ENCODE results near the gene ACOT12.

ACOT12 gene

GRCh38 chr5:81365541-81365940 is 28.4 kb downstream of the ACOT12 start:
- peaks cover 0 to 8% of the 10 kb centered on the region in 2 donors for H3K4me1 ChIP-seq (ENCODE audit: control insufficient read depth in 1 of 2, insufficient read depth in 2 of 2, low read length in 2 of 2)
- no peak overlapping the region for H3K27ac ChIP-seq (ENCODE audit: low read depth, low read length)
- no peaks in the 10 kb centered on the region for H3K9me3 ChIP-seq (ENCODE audit: control insufficient read depth in 1 of 2, low read length in 2 of 2)
- no peaks in the 10 kb centered on the region for H3K27me3 ChIP-seq (ENCODE audit: control insufficient read depth in 1 of 2, insufficient read depth in 2 of 2, low read length in 2 of 2)
- H3K36me3 ChIP-seq (ENCODE audit: control insufficient read depth in 1 of 2, insufficient read depth in 2 of 2, low read length in 2 of 2): no peaks in the 10 kb centered on the region
- H3K4me3 ChIP-seq (ENCODE audit: low read depth in 1 of 2, low read length in 2 of 2): no peak overlapping the region
- no peak overlapping the region for H3K9ac ChIP-seq (ENCODE audit: low read depth in 1 of 2, low read length in 2 of 2)

- H3K4me1 ChIP-seq (ENCODE audit: control insufficient read depth in 1 of 2, insufficient read depth in 2 of 2, low read length in 2 of 2): peaks cover 4 to 8% of the 10 kb centered on the region in 2 donors
- H3K9me3 ChIP-seq (ENCODE audit: control insufficient read depth in 1 of 2, low read length in 2 of 2): no peaks in the 10 kb centered on the region
- no peak overlapping the region for H3K9ac ChIP-seq (ENCODE audit: low read depth in 1 of 2, low read length in 2 of 2)
- H3K27ac ChIP-seq (ENCODE audit: low read depth, low read length): no peak overlapping the region
- H3K27me3 ChIP-seq (ENCODE audit: control insufficient read depth in 1 of 2, insufficient read depth in 2 of 2, low read length in 2 of 2): no peaks in the 10 kb centered on the region
- H3K4me3 ChIP-seq (ENCODE audit: low read depth in 1 of 2, low read length in 2 of 2): no peak overlapping the region
- no peaks in the 10 kb centered on the region for H3K36me3 ChIP-seq (ENCODE audit: control insufficient read depth in 1 of 2, insufficient read depth in 2 of 2, low read length in 2 of 2)
Observed at GRCh38 chr5:81363093-81363871, 30.7 kb downstream of the ACOT12 start.

- H3K9me3 ChIP-seq (ENCODE audit: control insufficient read depth in 1 of 2, low read length in 2 of 2): no peaks in the 10 kb centered on the region
- H3K27ac ChIP-seq (ENCODE audit: low read depth, low read length): no peak overlapping the region
- H3K27me3 ChIP-seq (ENCODE audit: control insufficient read depth in 1 of 2, insufficient read depth in 2 of 2, low read length in 2 of 2): no peaks in the 10 kb centered on the region
- no peak overlapping the region for H3K9ac ChIP-seq (ENCODE audit: low read depth in 1 of 2, low read length in 2 of 2)
- no peak overlapping the region for H3K4me3 ChIP-seq (ENCODE audit: low read depth in 1 of 2, low read length in 2 of 2)
- H3K36me3 ChIP-seq (ENCODE audit: control insufficient read depth in 1 of 2, insufficient read depth in 2 of 2, low read length in 2 of 2): no peaks in the 10 kb centered on the region
- H3K4me1 ChIP-seq (ENCODE audit: control insufficient read depth in 1 of 2, insufficient read depth in 2 of 2, low read length in 2 of 2): peaks cover 4 to 8% of the 10 kb centered on the region in 2 donors
Observed at GRCh38 chr5:81361600-81361999, 32.3 kb downstream of the ACOT12 start.

- no peak overlapping the region for H3K27ac ChIP-seq (ENCODE audit: low read depth, low read length)
- H3K9me3 ChIP-seq (ENCODE audit: control insufficient read depth in 1 of 2, low read length in 2 of 2): no peaks in the 10 kb centered on the region
- H3K36me3 ChIP-seq (ENCODE audit: control insufficient read depth in 1 of 2, insufficient read depth in 2 of 2, low read length in 2 of 2): no peaks in the 10 kb centered on the region
- peaks cover 4 to 8% of the 10 kb centered on the region in 2 donors for H3K4me1 ChIP-seq (ENCODE audit: control insufficient read depth in 1 of 2, insufficient read depth in 2 of 2, low read length in 2 of 2)
- H3K9ac ChIP-seq (ENCODE audit: low read depth in 1 of 2, low read length in 2 of 2): no peak overlapping the region
- no peak overlapping the region for H3K4me3 ChIP-seq (ENCODE audit: low read depth in 1 of 2, low read length in 2 of 2)
- H3K27me3 ChIP-seq (ENCODE audit: control insufficient read depth in 1 of 2, insufficient read depth in 2 of 2, low read length in 2 of 2): no peaks in the 10 kb centered on the region
Observed at GRCh38 chr5:81360640-81361039, 33.3 kb downstream of the ACOT12 start.

- Histone ChIP-seq H3K9ac (ENCODE audit: low read depth in 1 of 2, low read length in 2 of 2) (no peak overlapping the region), H3K4me1 (ENCODE audit: control insufficient read depth in 1 of 2, insufficient read depth in 2 of 2, low read length in 2 of 2) (peaks cover 4 to 8% of the 10 kb centered on the region in 2 donors), H3K27me3 (ENCODE audit: control insufficient read depth in 1 of 2, insufficient read depth in 2 of 2, low read length in 2 of 2) (no peaks in the 10 kb centered on the region), H3K9me3 (ENCODE audit: control insufficient read depth in 1 of 2, low read length in 2 of 2) (no peaks in the 10 kb centered on the region), H3K4me3 (ENCODE audit: low read depth in 1 of 2, low read length in 2 of 2) (no peak overlapping the region), H3K27ac (ENCODE audit: low read depth, low read length) (no peak overlapping the region), H3K36me3 (ENCODE audit: control insufficient read depth in 1 of 2, insufficient read depth in 2 of 2, low read length in 2 of 2) (no peaks in the 10 kb centered on the region)
Observed at GRCh38 chr5:81359881-81360280, 34.1 kb downstream of the ACOT12 start.

- Histone ChIP-seq H3K27ac (ENCODE audit: low read depth, low read length) (no peak overlapping the region), H3K36me3 (ENCODE audit: control insufficient read depth in 1 of 2, insufficient read depth in 2 of 2, low read length in 2 of 2) (no peaks in the 10 kb centered on the region), H3K27me3 (ENCODE audit: control insufficient read depth in 1 of 2, insufficient read depth in 2 of 2, low read length in 2 of 2) (no peaks in the 10 kb centered on the region), H3K4me3 (ENCODE audit: low read depth in 1 of 2, low read length in 2 of 2) (no peak overlapping the region), H3K4me1 (ENCODE audit: control insufficient read depth in 1 of 2, insufficient read depth in 2 of 2, low read length in 2 of 2) (peaks cover 4 to 10% of the 10 kb centered on the region in 2 donors), H3K9me3 (ENCODE audit: control insufficient read depth in 1 of 2, low read length in 2 of 2) (no peaks in the 10 kb centered on the region), H3K9ac (ENCODE audit: low read depth in 1 of 2, low read length in 2 of 2) (no peak overlapping the region)
Observed at GRCh38 chr5:81359108-81359507, 34.8 kb downstream of the ACOT12 start.

- no peaks in the 10 kb centered on the region for H3K27me3 ChIP-seq (ENCODE audit: control insufficient read depth in 1 of 2, insufficient read depth in 2 of 2, low read length in 2 of 2)
- no peaks in the 10 kb centered on the region for H3K36me3 ChIP-seq (ENCODE audit: control insufficient read depth in 1 of 2, insufficient read depth in 2 of 2, low read length in 2 of 2)
Observed at GRCh38 chr5:81355291-81356251, 38.4 kb downstream of the ACOT12 start.

GRCh38 chr5:81354093-81354492 is 39.8 kb downstream of the ACOT12 start:
- Histone ChIP-seq H3K9me3 (ENCODE audit: control insufficient read depth in 1 of 2, low read length in 2 of 2) (no peaks in the 10 kb centered on the region), H3K27me3 (ENCODE audit: control insufficient read depth in 1 of 2, insufficient read depth in 2 of 2, low read length in 2 of 2) (no peaks in the 10 kb centered on the region), H3K36me3 (ENCODE audit: control insufficient read depth in 1 of 2, insufficient read depth in 2 of 2, low read length in 2 of 2) (no peaks in the 10 kb centered on the region), H3K27ac (ENCODE audit: low read depth, low read length) (no peak overlapping the region), H3K9ac (ENCODE audit: low read depth in 1 of 2, low read length in 2 of 2) (no peak overlapping the region), H3K4me3 (ENCODE audit: low read depth in 1 of 2, low read length in 2 of 2) (no peak overlapping the region), H3K4me1 (ENCODE audit: control insufficient read depth in 1 of 2, insufficient read depth in 2 of 2, low read length in 2 of 2) (peaks cover 3 to 10% of the 10 kb centered on the region in 2 donors)

More at GRCh38 chr5:81355291-81356251, 38.4 kb downstream of the ACOT12 start:
- Histone ChIP-seq H3K4me3 (ENCODE audit: low read depth in 1 of 2, low read length in 2 of 2) (no peak overlapping the region), H3K9me3 (ENCODE audit: control insufficient read depth in 1 of 2, low read length in 2 of 2) (no peaks in the 10 kb centered on the region), H3K9ac (ENCODE audit: low read depth in 1 of 2, low read length in 2 of 2) (no peak overlapping the region), H3K27ac (ENCODE audit: low read depth, low read length) (no peak overlapping the region), H3K4me1 (ENCODE audit: control insufficient read depth in 1 of 2, insufficient read depth in 2 of 2, low read length in 2 of 2) (peaks cover 7 to 10% of the 10 kb centered on the region in 2 donors)

GRCh38 chr5:81353189-81353588 is 40.7 kb downstream of the ACOT12 start:
- no peaks in the 10 kb centered on the region for H3K9me3 ChIP-seq (ENCODE audit: control insufficient read depth in 1 of 2, low read length in 2 of 2)
- H3K4me3 ChIP-seq (ENCODE audit: low read depth in 1 of 2, low read length in 2 of 2): peak overlapping the region; percentile 26 to 32
- H3K36me3 ChIP-seq (ENCODE audit: control insufficient read depth in 1 of 2, insufficient read depth in 2 of 2, low read length in 2 of 2): no peaks in the 10 kb centered on the region
- no peak overlapping the region for H3K9ac ChIP-seq (ENCODE audit: low read depth in 1 of 2, low read length in 2 of 2)
- no peak overlapping the region for H3K27ac ChIP-seq (ENCODE audit: low read depth, low read length)
- no peaks in the 10 kb centered on the region for H3K27me3 ChIP-seq (ENCODE audit: control insufficient read depth in 1 of 2, insufficient read depth in 2 of 2, low read length in 2 of 2)
- H3K4me1 ChIP-seq (ENCODE audit: control insufficient read depth in 1 of 2, insufficient read depth in 2 of 2, low read length in 2 of 2): peaks cover 3 to 10% of the 10 kb centered on the region in 2 donors

- Histone ChIP-seq H3K9me3 (ENCODE audit: control insufficient read depth in 1 of 2, low read length in 2 of 2) (no peaks in the 10 kb centered on the region), H3K4me1 (ENCODE audit: control insufficient read depth in 1 of 2, insufficient read depth in 2 of 2, low read length in 2 of 2) (peaks cover 3 to 10% of the 10 kb centered on the region in 2 donors), H3K36me3 (ENCODE audit: control insufficient read depth in 1 of 2, insufficient read depth in 2 of 2, low read length in 2 of 2) (no peaks in the 10 kb centered on the region), H3K9ac (ENCODE audit: low read depth in 1 of 2, low read length in 2 of 2) (no peak overlapping the region), H3K27me3 (ENCODE audit: control insufficient read depth in 1 of 2, insufficient read depth in 2 of 2, low read length in 2 of 2) (no peaks in the 10 kb centered on the region), H3K27ac (ENCODE audit: low read depth, low read length) (no peak overlapping the region), H3K4me3 (ENCODE audit: low read depth in 1 of 2, low read length in 2 of 2) (no peak overlapping the region)
Observed at GRCh38 chr5:81350507-81350906, 43.4 kb downstream of the ACOT12 start.

Data from duodenal mucosa (tissue), 2 donors.